ENCODE results near the gene CACNG4.
A peak's percentile ranks its signal among the peaks of the same experiment; 100 is the strongest.

Gene CACNG4

GRCh38 chr17:67022451-67022810, 57.9 kb downstream of the CACNG4 start:
- no peak for DNase-seq (ENCODE audit: low read depth in 2 of 2)
- no peak overlapping the region for H3K4me3 ChIP-seq (replicated peaks in 1 of 2; ENCODE audit: low read depth in 2 of 2, low read length in 2 of 2)
- no peak for TF ChIP-seq CTCF (IDR thresholded peaks at IDR 0.05; ENCODE audit: low read depth, low read length)

GRCh38 chr17:67024736-67025135, 60.2 kb downstream of the CACNG4 start:
- TF ChIP-seq CTCF (IDR thresholded peaks at IDR 0.05; ENCODE audit: low read depth, low read length): no peak
- no peak overlapping the region for H3K4me3 ChIP-seq (replicated peaks in 1 of 2; ENCODE audit: low read depth in 2 of 2, low read length in 2 of 2)
- DNase-seq (ENCODE audit: low read depth in 2 of 2): no peak

- TF ChIP-seq CTCF (IDR thresholded peaks at IDR 0.05; ENCODE audit: low read depth, low read length): no peak
- H3K4me3 ChIP-seq (replicated peaks in 1 of 2; ENCODE audit: low read depth in 2 of 2, low read length in 2 of 2): no peak overlapping the region
- DNase-seq (ENCODE audit: low read depth in 2 of 2): no peak
These were observed 60.8 kb downstream of the CACNG4 start for GRCh38 chr17:67025216-67025792.

- no peak for TF ChIP-seq CTCF (IDR thresholded peaks at IDR 0.05; ENCODE audit: low read depth, low read length)
- H3K4me3 ChIP-seq (replicated peaks in 1 of 2; ENCODE audit: low read depth in 2 of 2, low read length in 2 of 2): no peak overlapping the region
- no peak for DNase-seq (ENCODE audit: low read depth in 2 of 2)
These were observed 61.8 kb downstream of the CACNG4 start for GRCh38 chr17:67026341-67026740.

GRCh38 chr17:67027031-67027628, 62.6 kb downstream of the CACNG4 start:
- peak; percentile 7 to 14 for DNase-seq (ENCODE audit: low read depth in 2 of 2)
- TF ChIP-seq CTCF (IDR thresholded peaks at IDR 0.05; ENCODE audit: low read depth, low read length): no peak
- no peak overlapping the region for H3K4me3 ChIP-seq (replicated peaks in 1 of 2; ENCODE audit: low read depth in 2 of 2, low read length in 2 of 2)

GRCh38 chr17:67030641-67031040, 66.1 kb downstream of the CACNG4 start:
- TF ChIP-seq CTCF (IDR thresholded peaks at IDR 0.05; ENCODE audit: low read depth, low read length): no peak
- no peak for DNase-seq (ENCODE audit: low read depth in 2 of 2)
- no peak overlapping the region for H3K4me3 ChIP-seq (replicated peaks in 1 of 2; ENCODE audit: low read depth in 2 of 2, low read length in 2 of 2)

- DNase-seq (ENCODE audit: low read depth in 2 of 2): no peak
- TF ChIP-seq CTCF (IDR thresholded peaks at IDR 0.05; ENCODE audit: low read depth, low read length): no peak
- H3K4me3 ChIP-seq (replicated peaks in 1 of 2; ENCODE audit: low read depth in 2 of 2, low read length in 2 of 2): no peak overlapping the region
These were observed 67.9 kb downstream of the CACNG4 start for GRCh38 chr17:67032382-67032781.

All from cardiac fibroblast (primary cell).